Skeletal muscle satellite cell (primary cell): ENCODE data around the gene COL4A1.

Experiments used
- H3K27me3 ChIP-seq: 2 replicates; pipeline ENCODE4 v1.7.0; 2013; ENCODE audit warnings: low read length; ENCODE audit not compliant: control insufficient read depth, insufficient read depth
- H3K36me3 ChIP-seq: 2 replicates; pipeline ENCODE4 v1.7.0; 2013; ENCODE audit warnings: mild to moderate bottlenecking, control low read depth, low read length; ENCODE audit not compliant: insufficient read depth
- H3K4me1 ChIP-seq: 2 replicates; pipeline ENCODE4 v1.7.0; 2013; ENCODE audit warnings: low read length; ENCODE audit not compliant: control insufficient read depth, insufficient read depth
- H3K4me2 ChIP-seq: 2 replicates; pipeline ENCODE4 v1.7.0; 2013; ENCODE audit warnings: mild to moderate bottlenecking, low read length
- H3K4me3 ChIP-seq: 2 replicates; pipeline ENCODE4 v1.7.0; 2013; ENCODE audit warnings: low read length
- H3K9ac ChIP-seq: 2 replicates; pipeline ENCODE4 v1.7.0; 2013; ENCODE audit warnings: mild to moderate bottlenecking, low read depth, low read length, moderate library complexity
- H3K9me3 ChIP-seq: replicated peaks from 2 replicates; pipeline ENCODE4 v1.7.0; 2013; ENCODE audit warnings: mild to moderate bottlenecking, control low read depth, low read length

The COL4A1 gene

DNA sequence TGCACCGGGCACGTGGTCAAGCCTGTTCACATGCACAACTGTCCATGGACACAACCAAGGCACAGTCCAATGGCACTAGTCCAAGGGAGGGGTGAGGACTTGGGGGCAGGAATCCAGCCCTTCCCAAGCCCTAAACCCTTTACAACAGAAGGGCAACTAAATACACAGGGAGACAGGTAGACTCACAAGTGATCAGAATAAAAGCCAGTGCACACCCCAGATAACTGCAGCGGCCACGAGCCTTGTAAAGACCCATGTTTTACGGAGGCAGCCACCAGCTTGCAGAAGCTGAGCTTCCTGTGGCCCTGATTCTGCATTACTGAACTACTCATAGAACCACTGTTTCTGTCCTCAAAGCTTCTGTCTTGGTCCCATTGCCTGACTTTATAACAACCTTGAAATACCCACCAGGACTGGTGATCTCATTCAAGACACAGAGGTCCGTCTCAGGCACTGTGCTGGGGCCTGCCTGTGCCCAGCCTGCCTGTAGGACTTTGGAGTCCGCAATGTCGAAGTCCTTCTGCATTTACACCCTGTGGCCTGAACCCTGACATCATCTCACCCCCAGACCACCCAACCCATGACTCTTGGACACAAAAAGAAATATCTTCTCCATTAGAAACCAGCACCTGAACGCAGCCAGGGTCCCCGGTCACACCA lies 181.2 kb downstream of the COL4A1 start:
- Histone ChIP-seq H3K36me3 (no peaks in the 10 kb centered on the region), H3K9ac (peak overlapping the region; percentile 79), H3K4me2 (peak overlapping the region; percentile 80), H3K4me1 (peaks cover 44% of the 10 kb centered on the region), H3K4me3 (peak overlapping the region; percentile 17), H3K9me3 (no peaks in the 10 kb centered on the region), H3K27me3 (no peaks in the 10 kb centered on the region)

DNA sequence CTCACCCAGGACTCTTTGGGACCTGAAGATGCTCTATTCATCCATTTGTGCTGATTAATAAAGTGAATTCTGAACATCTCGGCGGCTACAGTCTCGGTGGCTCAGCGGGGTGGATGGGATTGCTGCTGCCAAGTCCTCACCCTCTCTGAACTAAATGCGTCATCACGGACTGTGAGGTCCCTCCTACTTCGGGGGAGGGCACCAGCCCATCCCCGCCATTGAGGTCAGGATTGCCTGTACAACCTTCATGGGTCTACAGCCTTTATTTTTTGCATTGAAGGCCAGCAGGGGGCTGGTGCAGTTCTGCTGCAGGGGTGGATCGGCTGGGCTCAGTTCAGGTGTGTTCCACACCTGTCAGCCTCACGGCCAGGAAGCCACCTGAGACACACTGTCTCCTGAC lies 181.8 kb downstream of the COL4A1 start:
- peaks cover 49% of the 10 kb centered on the region for H3K4me1 ChIP-seq
- H3K27me3 ChIP-seq = no peaks in the 10 kb centered on the region

DNA sequence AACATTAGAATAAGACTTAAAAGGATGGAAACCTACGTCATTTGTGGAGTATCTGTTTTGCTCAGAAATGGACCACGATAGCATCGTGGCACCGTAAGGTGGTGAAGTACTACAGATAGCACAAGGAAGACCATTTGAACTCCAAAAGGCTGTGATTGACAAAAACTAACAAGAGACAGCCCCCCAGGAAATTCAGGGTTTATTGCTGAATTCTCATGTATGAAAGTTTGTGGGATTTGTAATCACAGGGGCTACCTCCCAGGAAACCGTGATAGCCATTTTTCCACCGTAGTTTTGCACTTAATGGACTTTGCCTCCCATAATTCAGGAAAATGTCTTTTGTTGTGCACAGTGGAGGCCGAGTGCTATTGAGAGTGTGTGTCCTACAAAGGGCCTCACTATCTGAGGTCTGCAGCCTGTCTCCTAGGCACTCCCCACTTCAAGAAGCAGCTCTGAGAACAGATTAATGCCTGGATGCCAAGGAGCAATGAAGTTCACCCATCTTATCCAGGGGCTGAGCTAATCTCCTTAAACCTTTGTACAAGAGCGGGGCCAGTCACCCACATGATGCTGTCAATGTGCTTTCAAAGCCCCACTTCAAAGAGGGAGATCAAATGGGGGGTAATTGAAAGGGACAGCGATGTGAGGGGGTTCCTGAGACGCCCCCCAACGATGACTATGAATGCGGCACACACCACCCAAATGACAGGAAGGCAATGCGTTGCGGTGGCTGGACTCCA lies 182.6 kb downstream of the COL4A1 start:
- Histone ChIP-seq H3K4me2 (no peak overlapping the region), H3K4me3 (no peak overlapping the region), H3K27me3 (no peaks in the 10 kb centered on the region), H3K9ac (no peak overlapping the region), H3K4me1 (peaks cover 49% of the 10 kb centered on the region), H3K36me3 (no peaks in the 10 kb centered on the region), H3K9me3 (no peaks in the 10 kb centered on the region)

More for the DNA sequence above, 181.8 kb downstream of the COL4A1 start:
- H3K4me3 ChIP-seq = no peak overlapping the region
- H3K9me3 ChIP-seq = no peaks in the 10 kb centered on the region
- no peak overlapping the region for H3K4me2 ChIP-seq
- H3K9ac ChIP-seq = no peak overlapping the region
- no peaks in the 10 kb centered on the region for H3K36me3 ChIP-seq

DNA sequence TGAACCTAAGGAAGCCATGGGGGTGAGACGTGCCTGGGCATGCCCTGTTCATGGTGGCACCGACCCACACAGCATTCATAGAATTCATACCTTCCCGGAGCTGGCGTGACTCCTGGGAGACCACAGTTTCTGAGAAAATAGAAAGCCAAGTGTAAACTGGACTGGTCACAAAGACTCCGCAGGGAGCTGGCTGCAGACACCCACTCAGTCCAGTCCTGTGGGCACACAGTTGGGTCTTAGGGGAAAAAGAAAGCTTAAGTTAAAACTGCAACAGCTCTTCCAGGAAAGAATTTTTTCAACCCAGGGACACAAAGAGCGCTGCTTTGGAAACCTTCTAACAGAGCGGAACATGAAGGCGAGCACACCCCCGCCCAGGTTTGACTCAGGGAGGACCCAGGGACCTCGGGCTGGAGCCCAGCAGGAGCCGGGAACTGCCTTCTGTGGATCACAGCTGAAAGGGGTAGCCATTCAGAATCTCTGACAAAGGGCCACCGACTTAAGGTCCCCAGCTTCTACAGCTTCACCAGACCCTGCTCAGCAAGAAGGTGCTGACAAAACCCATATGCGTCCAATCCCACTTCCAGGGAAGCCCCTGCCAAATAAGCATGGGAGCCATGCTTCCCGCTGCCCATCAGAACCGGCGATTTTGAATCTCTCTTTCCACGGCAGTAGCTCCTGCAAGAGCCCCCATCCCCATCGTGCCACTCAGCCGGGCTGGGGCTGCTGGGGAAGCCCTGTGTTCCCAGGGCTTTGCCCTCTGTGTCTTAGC lies 183.7 kb downstream of the COL4A1 start:
- Histone ChIP-seq H3K4me1 (peaks cover 39% of the 10 kb centered on the region), H3K4me2 (no peak overlapping the region), H3K9me3 (no peaks in the 10 kb centered on the region), H3K27me3 (no peaks in the 10 kb centered on the region), H3K9ac (no peak overlapping the region), H3K36me3 (no peaks in the 10 kb centered on the region), H3K4me3 (no peak overlapping the region)

DNA sequence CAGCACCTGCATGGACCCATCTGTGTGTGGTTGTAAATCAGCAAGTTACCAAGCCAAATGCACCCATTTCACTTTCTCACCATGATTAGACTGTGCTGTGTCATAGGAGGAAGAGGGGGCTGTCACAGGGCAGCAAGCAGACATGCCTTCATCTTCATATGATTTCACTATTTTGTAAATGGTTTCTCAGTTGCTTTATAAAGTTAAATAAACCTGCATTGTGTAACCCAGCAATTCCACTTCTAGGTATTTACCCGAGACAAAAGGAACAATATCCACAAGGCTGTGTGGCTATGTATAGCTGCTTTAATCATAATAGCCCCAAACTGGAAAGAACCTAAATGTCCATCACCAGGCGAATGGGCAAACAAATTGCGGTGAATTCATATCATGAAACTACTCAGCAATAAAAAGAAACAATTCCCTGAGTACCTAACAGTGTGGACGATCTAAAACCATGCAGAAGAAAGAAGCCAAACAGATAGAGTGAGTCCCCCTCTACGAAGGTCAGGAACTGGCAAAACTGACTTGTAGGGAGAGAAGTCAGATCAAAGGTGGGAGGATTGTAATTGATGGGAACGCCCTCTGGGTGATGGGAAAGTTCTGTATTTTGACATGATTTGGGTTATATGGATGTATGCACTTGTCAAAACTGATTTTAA lies 185.4 kb downstream of the COL4A1 start:
- Histone ChIP-seq H3K4me3 (no peak overlapping the region), H3K4me2 (no peak overlapping the region), H3K9me3 (no peaks in the 10 kb centered on the region), H3K36me3 (no peaks in the 10 kb centered on the region), H3K4me1 (peaks cover 22% of the 10 kb centered on the region), H3K27me3 (no peaks in the 10 kb centered on the region), H3K9ac (no peak overlapping the region)

DNA sequence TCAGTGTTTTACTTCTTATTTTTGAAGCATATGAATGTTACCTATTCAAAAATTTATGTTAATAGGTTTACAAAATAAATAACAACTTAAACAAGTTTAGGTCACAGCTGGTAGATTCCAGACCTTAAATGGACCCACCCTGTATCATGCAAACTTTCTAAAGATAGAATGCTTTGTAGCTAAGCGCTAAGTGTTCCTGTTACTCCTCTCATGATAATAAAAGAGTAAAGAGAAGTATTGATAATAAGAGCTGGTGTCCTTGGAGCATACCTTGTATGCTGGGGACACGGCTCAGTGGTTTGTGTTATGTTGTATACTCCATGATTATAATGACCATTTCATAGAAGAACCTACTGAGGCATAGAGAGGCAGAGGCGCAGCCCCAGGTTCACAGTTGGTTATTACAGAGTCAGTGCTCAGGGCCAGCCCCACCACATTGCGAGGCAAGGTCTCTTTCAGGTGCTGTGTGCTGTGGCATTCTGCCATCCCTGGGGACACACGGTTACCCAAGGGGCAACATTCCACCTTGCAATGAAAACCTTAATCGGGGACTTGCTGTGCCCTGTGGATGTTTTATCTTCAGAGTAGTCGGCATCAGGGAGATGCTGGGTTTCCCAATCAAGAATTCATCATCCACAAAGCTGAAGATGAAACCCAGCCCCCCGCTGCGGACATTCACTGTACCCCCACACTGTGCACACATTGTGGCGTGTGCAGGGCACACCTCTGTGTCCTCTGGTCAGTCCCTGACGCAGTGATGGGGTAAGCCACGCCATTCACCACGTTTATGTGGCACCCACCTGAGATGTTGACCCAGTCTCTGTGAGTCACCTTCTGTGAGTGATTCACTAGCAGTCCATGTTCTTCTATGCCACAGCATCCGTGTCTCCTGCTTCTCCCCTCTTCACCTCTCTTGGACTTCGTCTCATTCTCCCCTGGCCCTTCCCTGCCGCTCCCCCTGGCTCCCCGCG lies 186.7 kb downstream of the COL4A1 start:
- Histone ChIP-seq H3K4me1 (peaks cover 10% of the 10 kb centered on the region), H3K4me2 (no peak overlapping the region), H3K36me3 (no peaks in the 10 kb centered on the region), H3K27me3 (no peaks in the 10 kb centered on the region), H3K9me3 (no peaks in the 10 kb centered on the region), H3K9ac (no peak overlapping the region), H3K4me3 (no peak overlapping the region)

DNA sequence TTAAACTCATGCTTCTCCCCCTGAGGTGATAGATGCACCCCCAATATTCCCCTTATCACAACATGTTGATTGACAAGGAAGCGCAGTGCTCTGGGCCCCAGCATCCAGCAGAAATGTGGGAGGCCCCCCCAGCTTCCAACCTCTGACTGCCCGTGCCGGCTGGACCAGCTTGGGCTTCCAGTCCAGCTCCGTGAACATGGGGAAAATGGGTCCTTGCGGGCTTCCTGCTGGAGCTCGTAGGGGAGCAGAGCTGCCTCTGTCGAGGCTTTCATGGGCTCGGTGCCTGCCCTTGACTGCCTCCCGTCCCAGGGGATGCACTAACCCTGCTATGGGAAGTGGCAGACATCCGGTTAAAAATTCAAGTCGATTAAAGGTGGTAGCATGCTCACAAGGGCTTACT lies 188.9 kb downstream of the COL4A1 start:
- Histone ChIP-seq H3K4me3 (no peak overlapping the region), H3K9me3 (no peaks in the 10 kb centered on the region), H3K4me1 (peaks cover 29% of the 10 kb centered on the region), H3K9ac (no peak overlapping the region), H3K4me2 (no peak overlapping the region), H3K27me3 (no peaks in the 10 kb centered on the region), H3K36me3 (no peaks in the 10 kb centered on the region)

DNA sequence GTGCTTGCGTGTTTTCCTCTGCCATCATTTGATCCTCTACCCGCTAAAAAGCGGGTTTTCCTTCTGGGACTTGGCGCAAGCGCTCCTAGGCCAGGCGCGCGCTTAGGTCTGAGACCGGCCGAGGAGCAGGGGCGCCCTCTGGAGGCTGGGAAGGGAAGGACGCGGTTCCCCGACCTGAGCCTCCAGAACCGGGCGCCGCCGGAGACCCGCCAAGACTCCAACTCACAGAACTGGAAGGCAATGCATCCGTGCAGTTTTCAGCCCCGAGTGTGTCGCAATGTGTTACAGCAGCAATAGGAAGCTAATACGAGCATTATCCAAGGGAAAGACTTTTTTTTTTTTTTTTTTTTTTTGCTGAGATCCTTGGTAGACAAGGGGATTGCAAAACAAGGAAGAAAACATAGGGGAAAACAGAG lies 190.9 kb downstream of the COL4A1 start:
- Histone ChIP-seq H3K27me3 (no peaks in the 10 kb centered on the region), H3K4me2 (peak overlapping the region; percentile 12), H3K9ac (no peak overlapping the region), H3K9me3 (no peaks in the 10 kb centered on the region), H3K4me1 (peaks cover 33% of the 10 kb centered on the region), H3K36me3 (no peaks in the 10 kb centered on the region), H3K4me3 (no peak overlapping the region)

DNA sequence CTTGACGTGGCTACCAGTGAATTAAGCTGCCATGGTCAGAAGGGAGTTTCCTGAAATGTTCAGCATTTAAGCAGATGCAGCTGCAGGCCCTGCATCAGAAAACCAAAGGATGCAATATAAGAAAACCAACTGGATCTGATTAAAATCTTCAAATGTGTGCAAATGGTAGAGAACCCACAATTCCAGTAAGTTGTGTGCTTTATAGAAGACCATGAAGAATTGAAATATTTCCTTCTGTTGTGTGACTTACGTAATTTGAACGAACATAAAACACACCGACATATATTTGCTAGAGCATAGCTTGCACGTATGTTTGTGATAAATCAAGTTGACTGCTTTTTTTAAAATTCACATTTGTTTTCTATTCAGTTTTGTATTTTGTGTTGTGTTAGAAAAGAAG lies 191.4 kb downstream of the COL4A1 start:
- Histone ChIP-seq H3K4me2 (no peak overlapping the region), H3K4me1 (peaks cover 30% of the 10 kb centered on the region), H3K9ac (no peak overlapping the region), H3K9me3 (no peaks in the 10 kb centered on the region), H3K27me3 (no peaks in the 10 kb centered on the region), H3K36me3 (no peaks in the 10 kb centered on the region), H3K4me3 (no peak overlapping the region)

DNA sequence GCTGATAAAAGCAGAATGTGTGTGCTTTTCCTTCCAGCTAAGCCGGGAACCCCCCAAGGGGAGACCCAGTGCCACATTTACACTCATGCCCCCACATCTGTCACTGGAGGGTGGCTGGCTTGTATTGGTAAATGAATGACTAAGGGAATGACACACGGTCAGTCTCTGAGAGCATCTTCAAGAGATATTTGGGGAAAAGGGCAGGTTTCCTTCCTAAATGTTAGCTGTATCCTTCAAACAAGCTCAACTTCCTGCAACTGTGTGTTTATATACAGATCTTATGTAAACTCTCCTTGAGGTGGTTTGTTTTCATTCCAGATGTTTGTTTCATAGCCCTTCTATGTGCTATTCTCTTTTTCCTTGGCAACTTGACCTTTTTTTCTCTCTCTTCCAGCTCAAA lies 192.6 kb downstream of the COL4A1 start:
- H3K9ac ChIP-seq = no peak overlapping the region
- no peaks in the 10 kb centered on the region for H3K36me3 ChIP-seq
- no peaks in the 10 kb centered on the region for H3K9me3 ChIP-seq
- H3K27me3 ChIP-seq = no peaks in the 10 kb centered on the region
- no peak overlapping the region for H3K4me3 ChIP-seq
- H3K4me2 ChIP-seq = no peak overlapping the region
- H3K4me1 ChIP-seq = peaks cover 38% of the 10 kb centered on the region
